ENCODE data around the gene GNAT3.

GNAT3 gene

DNA sequence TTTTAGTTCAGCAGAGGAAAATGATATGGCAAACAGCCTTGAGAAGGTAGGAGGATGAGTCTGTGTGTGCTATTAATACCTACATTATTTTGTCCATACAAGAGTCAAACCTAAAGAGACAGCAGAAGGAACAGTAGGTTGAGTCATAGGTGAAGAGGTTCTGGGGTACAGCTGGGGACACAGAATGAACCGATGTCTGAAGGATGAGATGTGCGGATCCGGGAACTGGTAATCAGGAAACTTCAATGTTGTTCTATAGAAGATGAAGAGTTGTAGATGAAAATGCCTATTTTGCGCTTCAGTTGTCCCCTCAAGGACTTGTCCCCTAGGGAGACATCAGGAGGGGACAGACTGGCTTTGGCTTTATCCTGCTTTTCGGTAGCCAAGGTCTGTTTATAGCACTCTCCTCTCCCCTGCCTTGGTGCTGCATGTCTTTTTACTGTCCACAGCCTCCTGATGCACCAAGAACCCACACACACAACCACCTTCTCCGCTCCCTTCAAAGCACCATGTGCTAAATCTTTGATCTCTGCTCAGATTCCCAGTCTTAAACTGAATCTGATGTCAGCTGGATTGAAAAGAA, 94.6 kb downstream of the GNAT3 start:
- no peak for DNase-seq (ENCODE audit: low read depth)

DNA sequence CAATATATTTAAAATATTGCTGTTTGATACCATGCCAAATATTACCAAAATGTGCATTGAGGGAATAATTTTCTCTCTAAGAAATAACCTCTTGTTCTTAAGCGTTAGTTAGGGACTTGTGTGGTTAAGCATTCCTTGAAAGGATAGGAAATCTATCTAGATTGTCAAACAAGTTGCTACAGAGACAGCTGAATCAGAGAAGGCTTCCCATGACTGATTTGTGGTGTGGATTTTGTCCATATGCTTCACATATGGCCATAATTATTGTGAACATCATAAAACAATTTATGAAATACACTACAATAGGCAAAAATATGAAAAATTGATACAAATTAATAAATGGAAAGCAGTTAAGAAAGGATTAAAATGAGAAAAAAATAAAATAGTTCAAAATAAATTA, 96.3 kb downstream of the GNAT3 start:
- DNase-seq (ENCODE audit: low read depth): no peak

DNA sequence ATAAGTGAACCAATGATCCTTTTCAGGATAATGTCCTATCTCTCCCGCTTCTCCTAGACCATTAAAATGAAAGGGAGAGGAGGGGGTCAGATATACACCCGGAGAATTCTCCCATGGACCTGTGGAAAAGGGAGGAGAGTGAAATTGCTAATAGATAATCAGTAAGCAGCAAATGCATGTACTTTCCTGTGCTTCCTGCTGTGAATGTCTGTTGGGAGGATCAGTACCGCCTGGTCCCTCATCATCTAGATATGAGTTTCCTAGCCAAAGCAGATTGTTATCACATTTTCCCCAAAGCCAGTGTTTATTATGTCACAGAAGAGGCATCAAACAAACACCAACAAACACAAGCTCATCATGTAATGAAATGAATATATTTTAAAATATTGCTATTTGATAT, 96.8 kb downstream of the GNAT3 start:
- DNase-seq (ENCODE audit: low read depth): no peak

DNA sequence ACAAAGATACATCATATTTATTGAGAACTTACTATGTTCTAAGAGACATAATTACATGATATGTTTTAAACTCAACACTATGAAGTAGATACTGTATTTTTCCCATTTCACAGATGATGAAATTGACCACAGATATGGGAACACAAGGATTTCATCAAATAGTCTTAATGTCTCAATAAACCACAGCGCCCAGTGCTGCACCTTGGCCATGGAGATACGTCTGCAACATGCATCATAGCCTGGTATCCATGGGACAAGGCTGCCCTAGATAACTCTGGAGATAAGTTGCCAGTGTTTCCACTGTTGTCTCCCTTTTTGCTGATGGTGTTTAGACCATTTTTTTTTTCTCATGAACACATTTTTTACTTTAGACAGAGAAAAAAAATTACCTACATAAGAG, 97.5 kb downstream of the GNAT3 start:
- no peak for DNase-seq (ENCODE audit: low read depth)

DNA sequence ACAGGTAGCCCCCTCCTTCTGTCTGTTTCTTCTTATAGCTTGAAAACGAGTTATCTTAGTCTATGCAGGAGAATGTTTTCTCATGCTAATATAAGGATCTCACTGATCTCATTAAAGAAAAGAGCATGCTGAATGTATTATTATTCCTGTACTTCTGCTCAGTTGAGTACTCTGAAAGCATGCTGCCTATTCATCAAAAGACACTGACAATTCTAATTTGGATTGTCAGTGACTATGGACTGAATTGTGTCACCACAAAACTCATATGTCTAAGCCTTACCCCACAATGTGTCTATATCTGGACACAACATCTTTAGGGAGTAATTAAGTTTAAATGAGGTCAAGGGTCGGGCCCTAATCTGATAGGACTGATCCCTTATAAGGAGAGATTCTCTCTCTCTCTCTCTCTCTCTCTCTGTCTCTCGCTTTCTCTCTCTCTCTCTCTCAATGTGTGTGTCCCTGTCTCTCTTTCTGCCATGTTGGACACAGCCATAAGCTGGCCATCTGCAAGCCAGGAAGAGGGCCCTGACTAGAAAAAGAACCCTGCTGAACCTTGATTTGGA, 98.4 kb downstream of the GNAT3 start:
- DNase-seq (ENCODE audit: low read depth): no peak

DNA sequence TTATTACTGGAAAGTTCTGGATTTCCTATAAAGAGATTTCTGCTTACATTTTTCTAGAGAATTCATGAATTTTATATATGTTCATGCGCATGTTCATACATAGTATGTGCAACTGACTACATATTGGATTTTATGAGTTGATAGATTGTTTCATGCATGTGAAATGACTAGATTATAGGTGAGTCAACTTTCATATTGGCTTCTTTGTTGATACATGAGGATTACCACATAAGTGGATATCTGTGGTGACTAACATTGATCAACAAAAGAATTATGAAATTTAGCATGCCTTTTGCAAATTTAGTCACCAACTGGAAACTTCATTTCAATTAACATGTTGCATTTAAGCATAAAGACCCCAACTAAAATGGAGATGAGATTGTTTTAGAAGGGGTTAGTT, 99.0 kb downstream of the GNAT3 start:
- no peak for DNase-seq (ENCODE audit: low read depth)

DNA sequence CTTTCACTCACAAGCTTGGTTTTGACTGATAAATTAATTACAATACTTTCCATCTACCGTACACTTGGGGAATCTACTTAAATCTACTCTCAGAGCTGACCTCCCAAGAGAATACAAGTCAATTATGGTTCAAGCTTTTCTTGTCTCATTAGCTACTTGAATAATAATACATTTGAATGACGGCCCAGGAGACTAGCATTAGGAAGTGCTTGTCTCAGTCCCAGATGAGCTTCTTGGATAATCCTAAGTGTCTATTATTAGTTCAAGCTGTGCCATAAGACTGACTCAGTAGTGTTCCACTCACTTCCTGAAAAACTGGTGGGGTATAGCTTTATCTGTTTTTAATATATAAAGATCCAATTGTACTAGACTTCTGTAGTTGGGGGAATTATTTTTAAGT, 100.2 kb downstream of the GNAT3 start:
- no peak for DNase-seq (ENCODE audit: low read depth)

DNA sequence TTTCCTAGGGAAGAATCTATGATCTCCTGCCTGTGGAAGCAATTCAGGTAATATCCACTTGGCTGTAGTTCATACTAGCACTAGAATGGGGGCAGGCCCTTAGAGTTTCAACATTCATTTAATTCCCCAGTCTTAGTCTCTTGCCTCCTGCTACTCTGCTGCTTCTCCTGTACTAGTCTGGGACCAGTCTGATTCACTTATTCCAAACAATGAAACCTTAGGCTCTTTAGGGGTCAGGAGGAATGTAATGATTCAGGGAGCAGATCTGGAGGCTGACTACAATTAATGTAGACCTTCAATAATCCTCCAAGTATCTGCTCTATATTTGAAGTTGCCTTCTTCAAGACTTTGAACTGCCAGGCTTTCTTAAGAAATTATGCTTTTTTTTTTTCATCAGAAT, 101.8 kb downstream of the GNAT3 start:
- no peak for DNase-seq (ENCODE audit: low read depth)
